ENCODE results near the gene CEP112.
"Not testable (repeated sequence)": the region's sequence is repeated elsewhere in the genome, so short reads cannot be mapped to it uniquely, and the experiment has no call there.

CEP112 gene

GRCh38 chr17:65711671-65712276 is 480.2 kb downstream of the CEP112 start:
- no peak for DNase-seq

DNA sequence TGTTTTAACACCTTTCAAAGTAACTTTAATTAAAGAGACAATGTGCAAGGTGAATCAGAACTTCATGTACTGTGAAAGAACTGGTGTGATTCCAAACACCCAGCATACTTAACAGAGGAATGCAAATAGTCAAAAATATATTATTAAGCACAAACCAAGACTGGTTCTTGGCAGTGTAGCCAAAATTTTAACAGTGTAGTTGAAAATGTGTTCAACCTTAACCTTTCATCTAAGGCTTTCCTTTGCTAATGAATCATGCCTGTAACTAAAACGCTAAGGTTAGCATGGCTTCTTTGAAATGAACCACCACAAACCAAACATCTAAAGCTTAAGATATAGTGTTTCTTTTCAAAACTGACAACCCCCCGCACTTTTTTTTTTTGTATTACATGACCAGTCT is 484.2 kb downstream of the CEP112 start:
- DNase-seq = no peak

DNA sequence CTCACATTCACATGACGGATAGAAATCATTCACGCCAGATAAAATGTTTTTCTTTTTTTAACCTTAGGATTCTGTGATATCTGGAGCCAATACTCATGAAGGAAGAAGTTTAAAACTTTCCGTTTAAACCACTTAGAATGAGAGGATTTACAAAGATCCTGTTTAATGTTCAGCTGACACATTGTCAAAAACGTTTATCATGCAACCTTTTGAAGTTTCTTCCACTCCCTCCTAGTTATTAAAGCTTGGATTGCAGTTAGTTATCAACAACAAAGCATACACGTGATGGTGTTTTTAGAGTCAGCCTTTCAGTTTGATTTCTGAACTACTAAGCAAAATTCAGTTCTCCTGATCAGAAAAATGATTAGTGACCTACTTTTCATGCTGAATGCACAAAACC is 487.2 kb downstream of the CEP112 start:
- no peak for DNase-seq

- DNase-seq = no peak
Measured at GRCh38 chr17:65703891-65704290, 488.0 kb downstream of the CEP112 start.

DNA sequence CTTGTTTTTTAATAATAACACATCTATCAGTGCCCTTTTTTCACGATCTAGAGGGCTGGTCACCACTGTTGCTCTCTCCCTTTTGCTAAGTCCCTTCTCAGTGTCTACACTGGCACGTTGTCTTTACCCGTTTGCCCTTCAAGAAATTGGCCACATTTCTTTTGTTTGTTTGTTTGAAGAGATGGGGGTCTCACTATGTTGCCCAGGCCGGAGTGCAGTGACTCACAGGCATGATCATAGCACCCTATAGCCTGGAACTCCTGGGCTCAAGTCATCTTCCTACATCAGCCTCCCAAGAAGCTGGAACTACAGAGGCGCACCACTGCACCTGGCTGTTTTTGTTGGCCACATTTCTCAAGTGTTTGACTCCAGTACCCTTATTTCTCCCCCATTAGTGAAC is 492.5 kb downstream of the CEP112 start:
- no peak for DNase-seq

DNA sequence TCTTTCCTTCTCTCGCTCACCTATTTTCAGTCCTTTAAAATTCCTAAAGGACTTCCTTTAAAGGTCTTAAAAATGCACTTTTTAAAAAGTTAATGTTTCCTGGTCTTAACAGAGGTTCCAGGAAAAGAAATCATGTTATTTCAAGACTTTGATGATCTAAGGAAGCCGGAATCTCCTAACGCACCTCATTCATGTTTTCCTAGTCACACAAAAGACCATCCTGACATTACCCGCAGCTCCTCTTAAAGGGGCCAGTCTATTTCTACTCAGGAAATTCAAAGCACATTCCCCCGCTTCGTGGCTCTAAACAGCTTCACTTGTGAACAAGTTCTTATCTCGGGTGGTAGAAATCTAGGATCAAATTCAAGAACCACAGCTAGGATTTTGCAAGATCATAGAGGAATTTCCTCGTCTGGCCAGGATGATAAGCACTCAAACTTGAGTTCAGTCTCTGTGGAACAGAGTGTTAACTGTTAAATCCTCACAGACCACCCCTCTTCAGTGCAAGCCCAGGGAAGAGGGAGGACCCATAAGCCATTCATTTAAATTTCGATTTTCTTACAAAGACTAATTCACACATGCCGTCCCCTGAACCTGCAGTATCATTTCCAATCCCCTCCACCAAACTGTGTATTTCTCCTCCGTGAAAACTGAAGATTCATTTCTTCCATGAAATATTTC is 493.4 kb downstream of the CEP112 start:
- DNase-seq = no peak

DNA sequence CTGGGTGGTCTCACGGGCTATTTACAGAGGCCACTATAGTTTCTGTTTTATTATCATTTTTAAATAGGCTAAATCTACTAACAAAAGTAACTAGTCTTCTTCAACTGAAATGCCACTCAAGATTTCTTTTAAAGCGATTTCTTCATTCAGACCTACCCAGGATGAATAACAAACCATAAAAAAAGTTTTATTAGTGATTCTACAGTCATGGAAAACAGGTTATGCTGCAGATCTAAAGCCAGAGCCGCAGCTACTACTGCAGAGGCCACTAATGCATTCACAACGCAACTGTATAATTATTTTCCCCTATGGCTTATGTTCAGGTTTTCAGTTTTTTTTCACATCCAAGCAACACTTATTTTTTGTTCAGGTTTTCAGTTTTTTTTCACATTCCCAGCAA is 494.3 kb downstream of the CEP112 start:
- DNase-seq = no peak

DNA sequence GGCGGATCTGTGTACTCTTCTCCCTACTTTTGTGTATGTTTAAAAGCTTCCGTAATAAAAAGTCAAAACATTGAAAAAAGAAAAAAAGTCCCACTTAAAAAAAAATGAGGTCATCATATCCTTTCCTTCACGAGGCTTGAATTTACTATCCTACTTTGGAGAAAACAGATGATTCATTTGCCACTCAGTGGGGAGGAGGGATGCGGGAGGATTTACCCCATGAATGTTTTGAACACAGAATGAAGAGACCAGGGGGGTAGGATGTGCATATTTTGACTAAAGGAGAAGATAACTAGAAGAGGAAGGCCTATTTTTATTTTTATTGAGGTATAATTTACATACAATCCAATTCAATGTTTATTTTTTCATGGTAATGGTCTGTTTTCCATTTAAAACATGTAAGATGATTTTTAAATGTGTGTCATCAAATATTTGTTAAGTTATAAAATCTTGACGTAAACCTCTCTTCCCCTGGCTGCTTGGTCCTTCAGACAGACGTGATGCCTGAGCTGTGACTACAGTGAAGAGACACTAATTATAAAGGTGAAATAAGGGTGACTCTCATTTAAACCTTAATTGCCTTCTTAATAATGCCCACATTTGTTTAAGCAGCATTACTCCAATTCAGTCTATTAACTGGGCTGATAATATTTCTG is 495.1 kb downstream of the CEP112 start:
- no peak for DNase-seq

GRCh38 chr17:65694601-65695000 is 497.3 kb downstream of the CEP112 start:
- DNase-seq = no peak

DNA sequence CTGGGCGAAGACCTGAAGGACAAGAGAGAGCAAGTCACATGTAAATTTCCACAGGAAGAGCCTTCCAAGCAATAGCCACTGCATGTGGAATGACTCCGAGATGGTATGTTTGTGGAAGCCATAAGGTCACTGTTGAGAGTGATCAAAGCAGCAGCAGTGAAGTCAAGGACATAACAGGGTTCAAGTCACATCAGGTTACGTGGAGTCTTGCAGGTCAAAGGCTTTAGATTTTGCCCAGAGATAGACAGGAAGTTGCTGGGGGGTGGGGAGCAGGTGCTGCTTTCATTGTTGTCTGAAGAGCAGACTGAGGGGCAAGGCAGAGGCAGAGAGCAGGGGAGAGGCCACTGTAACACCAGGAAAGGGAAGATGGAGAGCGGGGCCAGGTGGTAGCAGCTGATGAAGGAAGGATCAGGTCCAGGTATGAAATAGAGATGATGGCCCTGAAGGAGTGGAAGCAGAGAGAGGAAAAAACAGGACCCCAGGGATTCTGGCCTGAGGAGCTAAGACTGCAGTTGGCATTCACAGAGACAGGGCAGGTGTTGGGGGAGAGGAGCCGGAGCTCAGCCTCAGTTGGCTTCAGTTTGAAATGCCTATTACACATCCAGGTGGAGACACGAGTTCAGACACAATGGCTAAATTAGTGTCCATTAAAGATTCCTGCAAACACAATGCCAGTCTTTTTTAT is 501.2 kb downstream of the CEP112 start:
- DNase-seq = no peak

DNA sequence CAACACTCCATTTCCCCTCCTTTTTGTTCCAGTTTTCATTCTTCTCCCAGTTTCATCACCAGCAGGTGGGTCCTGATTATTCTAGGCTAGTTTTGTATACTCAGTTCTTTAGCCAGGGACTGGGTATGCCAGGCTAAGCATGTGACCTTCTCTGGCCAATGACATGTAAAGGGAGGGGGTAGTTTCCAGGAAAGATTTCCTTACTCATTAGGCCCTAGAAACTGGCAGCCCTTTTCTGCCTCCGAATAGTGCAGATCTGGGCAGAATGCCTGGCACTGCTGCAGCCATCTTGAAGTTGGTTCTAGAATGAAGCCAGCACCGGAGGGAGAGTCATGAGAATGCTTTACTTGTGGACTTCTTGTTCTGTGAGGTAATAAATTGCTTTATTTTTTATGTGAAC is 503.6 kb downstream of the CEP112 start:
- no peak for DNase-seq

DNA sequence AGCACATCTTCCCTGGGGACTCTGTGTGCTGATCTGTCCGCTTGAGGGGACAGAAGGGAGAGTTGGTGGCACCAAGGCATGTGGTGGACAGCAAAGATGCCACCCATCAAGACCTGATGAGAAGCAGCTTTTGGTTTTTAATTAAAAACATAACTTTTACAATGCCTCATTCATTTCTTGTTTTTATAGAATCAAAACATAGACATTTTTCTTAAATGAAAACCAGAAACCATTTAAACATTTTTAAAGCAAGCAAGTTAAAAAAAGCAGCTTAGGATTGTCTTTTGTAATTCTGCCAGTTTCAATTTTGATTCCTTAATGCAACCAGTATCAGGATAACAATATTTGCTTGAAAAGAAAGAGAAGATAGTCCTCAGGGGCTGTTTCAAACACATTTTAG is 506.8 kb downstream of the CEP112 start:
- no peak for DNase-seq

DNA sequence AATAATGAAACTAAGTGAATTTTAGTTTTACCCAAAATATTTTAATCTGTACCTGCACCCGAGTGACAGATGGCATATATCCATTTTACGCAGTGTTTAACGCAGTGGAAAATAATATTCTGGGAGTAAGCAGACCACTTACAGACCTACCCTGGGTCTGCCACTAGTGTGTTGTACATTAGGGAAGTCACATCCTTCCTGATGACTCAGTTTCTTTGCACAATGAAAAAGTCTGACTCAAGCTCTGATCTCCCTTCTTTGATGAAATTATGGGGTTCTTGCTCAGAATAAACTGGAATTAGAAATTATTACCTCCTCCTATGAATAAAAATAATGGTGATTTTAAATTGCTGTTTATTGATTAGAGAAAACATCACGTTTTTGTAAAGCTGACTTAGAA is 507.3 kb downstream of the CEP112 start:
- DNase-seq = no peak

DNA sequence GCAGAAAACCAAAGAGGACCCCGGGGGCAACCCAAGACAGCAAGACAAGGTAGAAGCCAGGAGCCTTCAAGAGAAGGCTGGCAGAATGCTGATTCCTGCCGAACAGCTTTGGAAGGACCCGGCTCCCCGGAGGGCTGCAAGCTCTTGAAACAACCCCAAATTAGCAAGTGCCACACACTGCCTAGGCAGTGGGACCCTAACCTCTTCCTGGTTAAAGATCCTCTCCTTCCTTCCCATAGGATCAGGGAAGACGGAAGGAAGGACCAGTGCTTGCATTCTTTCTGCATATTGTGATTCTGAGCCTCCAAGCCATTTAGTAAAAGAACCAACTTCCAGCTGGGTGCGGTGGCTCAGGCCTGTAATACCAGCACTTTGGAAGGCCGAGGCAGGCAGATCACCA is 508.5 kb downstream of the CEP112 start:
- DNase-seq = no peak

GRCh38 chr17:65681763-65682162 is 510.2 kb downstream of the CEP112 start:
- not testable (repeated sequence) for DNase-seq

DNA sequence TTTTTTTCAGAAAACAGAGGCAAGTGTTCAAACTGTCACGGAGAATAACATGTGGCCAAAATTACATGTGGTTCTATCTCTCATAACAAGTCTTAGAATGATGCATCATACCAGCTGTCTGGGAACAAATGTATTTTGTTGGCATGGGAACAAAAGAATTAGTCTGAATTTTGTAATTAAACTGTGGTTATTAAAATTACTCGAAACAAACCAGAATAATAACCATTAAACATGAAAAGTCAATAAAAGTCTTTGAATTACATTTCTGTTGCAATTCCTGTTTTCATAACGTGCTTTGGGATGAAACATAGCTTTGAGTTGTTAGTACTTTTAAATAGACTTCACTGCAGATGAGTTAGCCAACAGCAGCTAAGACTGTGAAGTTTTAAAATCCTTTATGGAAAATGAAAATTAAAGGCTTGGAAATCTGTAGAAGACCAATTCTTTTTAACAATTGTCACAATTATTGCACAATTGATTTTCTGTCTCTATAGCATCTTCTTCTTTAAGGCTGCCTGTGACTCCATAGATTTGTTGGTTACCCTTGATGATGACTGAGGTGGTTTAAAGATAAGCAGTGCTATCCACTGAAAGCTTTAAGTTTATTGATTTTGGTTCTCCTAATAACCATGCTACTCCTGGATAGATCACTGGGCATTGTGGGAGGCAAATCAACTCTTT is 512.6 kb downstream of the CEP112 start:
- no peak for DNase-seq

GRCh38 chr17:65678546-65678945 is 513.4 kb downstream of the CEP112 start:
- no peak for DNase-seq

DNA sequence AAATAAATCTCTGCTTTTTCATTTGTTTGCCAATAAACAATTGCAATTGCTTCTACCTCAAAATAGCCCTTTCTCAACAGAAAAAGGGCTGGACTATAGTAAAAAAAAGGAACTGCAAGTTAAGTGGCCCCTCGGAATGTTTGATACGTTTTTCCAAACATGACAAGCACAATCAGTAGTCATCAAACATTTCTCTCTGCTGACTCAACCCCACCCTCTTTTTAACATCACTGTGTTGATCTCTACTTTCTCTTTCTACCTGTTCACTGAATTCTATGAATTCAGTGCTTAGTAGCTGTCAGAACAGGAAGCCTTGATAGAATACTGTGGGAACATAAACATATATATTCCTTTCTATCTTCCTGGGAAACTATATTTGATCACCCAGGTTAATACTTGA is 514.0 kb downstream of the CEP112 start:
- no peak for DNase-seq

GRCh38 chr17:65674246-65675045 is 517.5 kb downstream of the CEP112 start:
- no peak for DNase-seq

GRCh38 chr17:65670667-65671371 is 521.1 kb downstream of the CEP112 start:
- DNase-seq = no peak

DNA sequence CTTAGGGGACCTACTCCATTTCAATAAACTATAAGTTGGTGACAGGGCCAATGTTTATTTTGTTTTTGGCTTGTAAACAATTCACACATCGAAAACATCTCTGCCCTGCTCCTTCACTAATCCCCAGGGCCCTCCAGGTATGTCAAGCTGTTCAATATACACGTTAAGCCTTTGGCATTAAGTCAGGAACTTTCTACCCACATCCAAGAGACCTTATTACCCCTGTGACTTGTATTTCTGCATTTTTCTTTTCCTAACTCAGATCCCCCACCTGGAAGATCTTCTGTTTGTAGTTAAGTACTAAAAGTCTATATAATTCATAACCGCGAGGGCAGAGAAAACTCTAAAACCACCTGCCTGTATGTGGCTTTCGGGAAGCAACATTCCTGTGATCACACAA is 523.7 kb downstream of the CEP112 start:
- no peak for DNase-seq

DNA sequence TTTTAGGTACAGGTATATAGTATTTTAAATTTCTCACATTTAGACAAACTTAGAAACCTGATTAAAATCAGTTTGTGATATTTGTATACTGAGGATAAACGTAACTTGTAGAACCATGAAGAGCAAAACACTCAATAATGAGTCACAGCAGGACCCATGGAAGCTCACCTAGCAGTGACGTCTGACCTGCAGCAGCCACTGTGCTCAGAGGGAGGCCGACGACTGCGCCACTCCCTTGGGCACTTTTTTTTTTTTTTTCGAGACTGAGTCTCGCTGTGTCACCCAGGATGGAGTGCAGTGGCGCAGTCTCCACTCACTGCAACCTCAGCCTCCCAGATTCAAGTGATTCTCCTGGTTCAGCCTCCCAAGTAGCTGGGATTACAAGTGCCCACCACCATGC is 524.3 kb downstream of the CEP112 start:
- no peak for DNase-seq

Measured in CD4-positive, alpha-beta T cell treated with Interleukin-15 for 1 hour (primary cell).